GM13976 (cell line): Measurements from ENCODE around the gene SUCLA2.

Experiments
- DNase-seq: peaks from one replicate; pipeline ENCODE4 v3.0.0; 2012; ENCODE audit warnings: low spot score
- in situ Hi-C: fragments of 300-500 bp; cut with MboI; formaldehyde crosslinking; loops from one replicate; pipeline ENCODE4 v1.12.0; 2022; ENCODE audit warnings: low sequenced_read_pairs, mixed read lengths, inconsistent platforms; ENCODE audit not compliant: unreplicated experiment
- TF ChIP-seq, protein P1 (sequence below): IDR thresholded peaks from 2 replicates; pipeline ENCODE4 v1.5.1; 2012; ENCODE audit warnings: borderline replicate concordance, mild to moderate bottlenecking; ENCODE audit not compliant: insufficient read depth; ENCODE audit errors: extremely low read depth, missing control alignments, control extremely low read depth

The SUCLA2 gene

DNA sequence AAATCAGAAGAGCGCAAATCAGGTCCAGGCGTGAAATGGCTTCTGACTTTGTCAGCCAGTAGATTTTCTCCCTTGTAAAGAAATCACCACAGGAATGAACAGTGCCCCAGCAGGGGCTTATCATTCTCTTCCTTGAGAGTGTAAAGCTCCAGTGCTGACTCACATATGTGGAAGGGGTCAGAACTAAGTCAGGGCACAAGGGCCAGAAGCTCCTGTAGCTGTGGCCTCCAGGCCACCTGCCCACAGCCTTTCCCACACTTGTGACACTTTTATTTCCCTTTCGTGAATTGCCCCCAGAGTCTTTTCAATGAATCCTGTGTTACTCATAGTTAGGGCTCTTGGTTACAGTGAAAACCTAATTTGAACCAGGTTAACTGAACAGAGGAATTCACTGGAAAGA, 99.6 kb downstream of the SUCLA2 start:
- in situ Hi-C loops, result no loop called here
- DNase-seq, result no peak

GRCh38 chr13:47898080-47898479, 103.0 kb downstream of the SUCLA2 start:
- TF ChIP-seq, protein P1, sequence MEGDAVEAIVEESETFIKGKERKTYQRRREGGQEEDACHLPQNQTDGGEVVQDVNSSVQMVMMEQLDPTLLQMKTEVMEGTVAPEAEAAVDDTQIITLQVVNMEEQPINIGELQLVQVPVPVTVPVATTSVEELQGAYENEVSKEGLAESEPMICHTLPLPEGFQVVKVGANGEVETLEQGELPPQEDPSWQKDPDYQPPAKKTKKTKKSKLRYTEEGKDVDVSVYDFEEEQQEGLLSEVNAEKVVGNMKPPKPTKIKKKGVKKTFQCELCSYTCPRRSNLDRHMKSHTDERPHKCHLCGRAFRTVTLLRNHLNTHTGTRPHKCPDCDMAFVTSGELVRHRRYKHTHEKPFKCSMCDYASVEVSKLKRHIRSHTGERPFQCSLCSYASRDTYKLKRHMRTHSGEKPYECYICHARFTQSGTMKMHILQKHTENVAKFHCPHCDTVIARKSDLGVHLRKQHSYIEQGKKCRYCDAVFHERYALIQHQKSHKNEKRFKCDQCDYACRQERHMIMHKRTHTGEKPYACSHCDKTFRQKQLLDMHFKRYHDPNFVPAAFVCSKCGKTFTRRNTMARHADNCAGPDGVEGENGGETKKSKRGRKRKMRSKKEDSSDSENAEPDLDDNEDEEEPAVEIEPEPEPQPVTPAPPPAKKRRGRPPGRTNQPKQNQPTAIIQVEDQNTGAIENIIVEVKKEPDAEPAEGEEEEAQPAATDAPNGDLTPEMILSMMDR, result no peak
- DNase-seq, result no peak
- in situ Hi-C loops, result no loop called here

More for the DNA sequence above, 99.6 kb downstream of the SUCLA2 start:
- TF ChIP-seq, protein P1, result no peak

DNA sequence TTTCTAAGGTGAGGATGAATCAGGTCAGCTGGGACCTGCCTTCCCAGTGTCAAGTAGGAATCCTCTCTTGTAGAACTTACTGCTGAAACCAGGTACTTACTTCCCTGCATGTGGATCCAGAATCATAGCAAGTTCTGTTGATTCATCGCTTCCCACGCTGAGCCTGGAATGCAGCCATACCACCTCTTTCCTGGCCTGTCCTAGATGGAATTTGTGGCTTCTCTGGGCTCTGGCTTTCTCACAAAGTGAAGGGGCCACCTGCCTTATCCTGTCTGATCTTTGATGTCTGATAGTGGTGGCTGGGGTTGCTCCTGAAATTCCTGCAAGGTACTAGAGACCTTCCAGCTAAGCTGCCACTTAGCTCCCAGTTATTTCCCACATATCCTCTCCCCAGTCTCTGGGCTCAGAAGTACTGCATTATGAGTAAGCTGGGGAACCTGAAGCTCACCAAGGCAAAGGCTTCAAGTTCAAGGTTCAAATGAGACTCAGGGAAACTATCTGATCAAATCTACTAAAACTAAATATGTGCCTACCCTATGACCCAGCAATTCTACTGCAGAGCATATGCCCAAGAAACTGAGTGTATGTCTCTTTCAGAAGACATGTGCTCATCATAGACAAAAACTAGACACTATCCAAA, 103.5 kb downstream of the SUCLA2 start:
- DNase-seq, result no peak
- TF ChIP-seq, protein P1, result no peak
- in situ Hi-C loops, result no loop called here

DNA sequence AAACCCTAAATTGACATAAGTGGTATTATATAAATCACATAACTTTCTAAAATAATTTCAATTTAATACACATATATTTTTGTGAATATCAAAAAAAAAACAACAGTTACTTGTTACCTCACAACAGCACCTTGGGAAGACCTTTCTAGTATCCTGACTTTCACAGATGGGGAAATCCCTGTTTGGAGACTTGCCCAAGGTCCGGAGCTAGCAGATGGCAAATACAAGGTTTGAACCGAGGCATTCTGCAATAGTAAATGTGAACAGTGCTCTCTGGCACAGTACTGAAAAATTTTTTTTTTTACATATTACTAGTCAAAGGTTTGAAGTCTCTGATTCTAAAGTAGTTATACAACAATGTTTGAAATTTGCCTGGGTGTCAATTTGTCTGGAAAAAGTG, 104.5 kb downstream of the SUCLA2 start:
- in situ Hi-C loops, result no loop called here
- TF ChIP-seq, protein P1, result no peak
- no peak for DNase-seq

GRCh38 chr13:47896111-47896510, 105.0 kb downstream of the SUCLA2 start:
- DNase-seq, result no peak
- in situ Hi-C loops, result no loop called here
- TF ChIP-seq, protein P1, result no peak

DNA sequence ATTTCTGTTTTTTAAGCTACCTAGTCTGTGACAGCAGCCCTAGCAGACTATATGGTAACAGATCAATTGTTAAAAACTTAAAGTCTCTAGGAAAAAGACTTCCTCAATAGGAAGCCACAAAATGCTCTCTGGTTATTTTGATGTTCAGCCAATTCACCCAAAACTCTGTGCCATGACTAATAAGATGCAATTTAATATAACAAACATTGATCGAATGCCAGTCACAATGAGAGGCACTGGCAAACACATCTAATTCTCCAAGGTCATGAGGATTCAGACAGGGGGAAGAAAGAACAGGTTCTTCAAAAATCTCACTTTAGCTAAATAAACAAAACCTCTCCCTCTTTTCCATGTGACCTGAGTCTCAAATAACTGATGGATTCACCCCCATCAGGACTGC, 107.5 kb downstream of the SUCLA2 start:
- in situ Hi-C loops, result no loop called here
- no peak for DNase-seq
- TF ChIP-seq, protein P1, result no peak
